Stimulated activated CD4-positive, alpha-beta T cell treated with anti-CD3 and anti-CD28 coated beads, Interleukin-12 subunit alpha, Interleukin-12 subunit beta, amount 100 ng/mL, for 4 hours (primary cell): ENCODE measurements around the gene KSR1.
A peak's percentile ranks its signal among the peaks of the same experiment; 100 is the strongest.
"Not testable (repeated sequence)": the region's sequence is repeated elsewhere in the genome, so short reads cannot be mapped to it uniquely, and the experiment has no call there.

ENCODE experiments used
- DNase-seq: peaks from one replicate; pipeline ENCODE4 v3.0.0-alpha.2; 2020

Gene KSR1

DNA sequence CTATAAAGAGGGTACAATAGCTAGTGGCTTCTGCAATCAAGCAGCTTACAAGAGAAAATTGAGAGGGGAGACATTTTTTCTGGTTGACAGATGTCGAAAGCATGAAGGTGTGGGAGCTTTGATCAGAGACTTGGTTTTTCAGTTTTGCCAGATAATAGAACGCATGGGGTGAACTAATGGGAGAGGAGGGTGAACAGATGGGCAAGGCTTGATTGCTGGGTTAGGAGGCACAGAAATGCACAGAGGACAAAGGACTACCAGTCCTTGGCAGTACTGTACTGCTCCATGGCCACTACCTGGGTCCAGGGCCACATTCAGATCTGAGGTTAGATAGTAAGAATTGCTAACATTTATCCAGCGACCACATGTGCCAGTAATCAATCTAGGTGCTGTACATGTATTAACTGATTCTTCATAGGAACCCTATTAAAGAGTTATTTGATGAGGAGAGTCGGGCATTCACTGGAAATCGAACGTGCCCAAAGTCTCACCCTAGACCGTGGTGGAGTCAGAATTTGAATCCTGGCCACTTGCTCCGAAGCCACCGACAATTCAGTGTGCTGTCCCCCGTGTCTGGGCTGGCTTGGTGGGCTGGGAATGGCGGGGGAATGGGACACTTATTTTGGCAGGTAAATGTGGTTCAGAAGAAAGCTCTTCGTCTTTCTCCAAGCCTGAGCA is 873 bp upstream of the KSR1 start:
- DNase-seq = no peak

GRCh38 chr17:27456681-27457359 is 572 bp downstream of the KSR1 start:
- DNase-seq = peak; percentile 17

GRCh38 chr17:27457360-27457715 is 1.1 kb downstream of the KSR1 start:
- no peak for DNase-seq

DNA sequence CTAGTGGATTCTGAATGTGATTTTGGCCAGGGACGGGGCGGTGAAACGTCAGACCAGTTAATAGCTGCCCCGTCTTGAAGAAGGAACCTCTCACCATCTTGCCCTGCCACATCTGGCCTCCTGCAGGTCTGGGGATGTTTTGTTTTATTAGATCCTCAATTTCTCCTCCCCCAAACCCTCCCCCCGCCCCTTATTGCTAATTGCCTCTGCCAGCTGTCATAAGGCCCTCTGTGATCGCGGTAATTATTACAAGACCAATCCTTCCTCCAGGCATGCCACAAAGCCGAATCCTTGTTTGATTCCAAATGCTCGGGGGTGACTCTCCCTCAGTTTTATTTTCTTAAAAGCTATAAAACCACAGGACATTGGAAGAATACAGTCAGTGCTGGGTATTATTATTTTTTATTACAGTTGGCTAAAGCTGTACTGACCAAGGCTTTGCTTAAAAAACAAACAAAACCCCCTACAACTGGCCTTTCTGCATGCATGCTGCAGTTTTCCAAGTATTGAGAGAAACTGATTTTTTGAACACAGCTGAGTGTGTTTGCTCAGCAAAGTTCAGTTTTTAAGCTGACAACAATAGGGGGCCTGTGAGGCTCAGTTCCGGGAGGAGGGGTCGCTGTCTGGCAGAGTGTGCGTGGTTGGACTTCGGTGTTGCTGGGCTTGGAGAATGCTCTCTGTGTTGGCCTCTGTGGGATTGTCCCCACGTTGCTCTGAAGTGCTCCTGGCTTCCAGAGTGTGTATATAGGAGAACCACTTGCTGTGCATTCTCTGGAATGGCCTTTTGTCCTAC is 1.7 kb downstream of the KSR1 start:
- no peak for DNase-seq

DNA sequence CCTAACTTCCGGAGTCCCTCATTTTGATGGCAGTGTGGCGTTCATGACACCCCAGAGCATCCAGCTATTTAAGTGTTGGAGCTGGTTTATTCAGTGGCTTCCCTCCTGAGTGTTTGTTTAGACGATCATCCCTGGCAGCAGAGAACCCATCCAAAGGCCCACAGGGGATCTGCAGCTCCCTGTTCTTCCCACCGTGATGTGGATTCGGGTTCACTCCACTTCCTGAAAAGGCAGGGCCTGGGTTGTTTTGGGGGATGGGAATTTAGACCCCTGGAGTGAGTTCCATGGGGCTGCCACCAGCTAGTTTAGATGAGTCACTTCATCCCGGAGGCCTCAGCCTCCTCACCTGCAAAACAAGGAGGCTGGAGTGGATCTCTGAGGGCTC is 2.3 kb downstream of the KSR1 start:
- DNase-seq = no peak

- no peak for DNase-seq
Measured at GRCh38 chr17:27459433-27459832, 3.2 kb downstream of the KSR1 start.

DNA sequence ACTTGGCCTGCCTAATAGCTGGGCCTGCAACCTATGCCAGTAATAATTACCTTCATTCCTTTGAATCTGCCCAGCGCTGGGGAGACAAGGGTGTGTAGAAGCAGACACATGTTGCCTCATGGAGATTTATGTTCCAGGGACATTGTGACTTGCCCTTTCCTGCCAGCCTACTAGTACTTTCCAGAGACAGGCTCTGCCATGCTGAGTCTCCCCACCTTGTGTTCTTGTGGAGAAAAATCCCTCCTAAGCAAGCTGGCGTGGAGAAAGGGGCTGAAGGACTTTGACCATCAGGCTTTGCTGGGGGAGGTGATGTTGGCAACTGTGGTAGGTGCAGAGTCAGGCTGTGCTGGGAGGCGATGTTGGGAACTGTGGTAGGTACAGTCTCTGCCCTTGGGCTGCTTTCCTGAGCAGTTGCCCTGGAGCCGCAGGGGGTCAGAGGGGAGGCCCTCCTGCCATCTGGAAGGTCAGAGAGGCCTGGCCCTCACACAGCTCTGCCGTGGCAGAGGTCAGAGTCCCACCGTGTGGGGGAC is 4.0 kb downstream of the KSR1 start:
- no peak for DNase-seq

- DNase-seq = no peak
Measured at GRCh38 chr17:27461192-27461859, 5.1 kb downstream of the KSR1 start.

DNA sequence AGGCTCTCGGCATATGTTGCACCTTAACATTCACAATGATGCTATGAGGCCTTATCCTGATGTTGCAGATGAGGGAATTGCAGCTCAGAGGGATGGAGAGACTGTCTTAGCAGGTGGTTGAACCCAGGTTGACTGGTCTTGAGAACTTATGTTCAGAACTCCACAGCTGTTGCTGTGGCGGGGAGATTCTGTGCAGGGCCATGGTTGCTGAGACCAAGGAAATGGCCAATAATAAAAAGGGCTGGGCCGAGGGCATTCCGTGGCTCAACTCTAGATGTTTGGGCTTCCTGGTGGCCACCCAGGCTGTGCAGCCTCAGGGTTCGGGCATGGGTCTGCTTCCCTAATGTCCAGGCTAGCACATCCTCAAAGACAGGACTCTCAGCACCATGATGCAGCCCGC is 5.9 kb downstream of the KSR1 start:
- no peak for DNase-seq

DNA sequence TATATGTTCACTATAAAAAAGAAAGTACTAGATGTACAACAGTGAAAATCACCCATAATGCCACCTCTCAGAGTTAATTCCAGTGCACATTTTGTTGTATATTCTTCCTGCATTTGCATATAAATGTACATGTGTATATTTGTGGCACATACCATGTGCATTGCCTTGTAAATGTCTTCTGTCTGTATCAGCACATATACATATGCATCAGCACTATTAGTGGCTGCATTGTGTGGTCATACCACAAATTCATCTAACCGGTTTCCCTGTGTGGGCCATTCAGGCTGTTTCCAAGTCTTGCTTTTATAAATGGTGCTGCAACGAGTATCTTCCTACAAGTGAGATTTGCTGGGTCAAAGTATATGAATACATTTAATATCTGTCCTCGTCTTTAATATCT is 6.5 kb downstream of the KSR1 start:
- no peak for DNase-seq

DNA sequence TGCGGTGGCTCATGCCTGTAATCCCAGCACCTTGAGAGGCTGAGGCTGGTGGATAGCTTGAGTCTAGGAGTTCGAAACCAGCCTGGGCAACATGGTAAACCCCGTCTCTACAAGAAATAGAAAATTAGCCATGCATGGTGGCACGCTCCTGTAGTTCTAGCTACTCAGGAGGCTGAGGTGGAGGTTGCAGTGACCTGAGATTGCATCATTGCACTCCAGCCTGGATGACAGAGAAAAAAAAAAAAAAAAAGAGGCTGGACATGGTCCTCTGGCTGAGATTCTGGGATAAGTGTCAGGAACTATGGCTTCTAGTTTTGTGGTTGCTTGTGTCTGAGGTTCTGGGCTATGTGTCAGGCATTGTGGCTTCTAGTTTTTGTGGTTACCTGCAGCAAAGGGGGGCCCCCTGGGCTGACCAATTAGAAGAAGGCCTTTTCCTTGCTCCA is 7.0 kb downstream of the KSR1 start:
- no peak for DNase-seq

- DNase-seq = not testable (repeated sequence)
Measured at GRCh38 chr17:27464019-27464418, 7.8 kb downstream of the KSR1 start.

- DNase-seq = no peak
Measured at GRCh38 chr17:27464431-27464830, 8.2 kb downstream of the KSR1 start.

- not testable (repeated sequence) for DNase-seq
Measured at GRCh38 chr17:27465875-27466274, 9.6 kb downstream of the KSR1 start.

- DNase-seq = no peak
Measured at GRCh38 chr17:27466376-27466742, 10.1 kb downstream of the KSR1 start.

- peak; percentile 66 for DNase-seq
Measured at GRCh38 chr17:27466743-27467375, 10.6 kb downstream of the KSR1 start.

- DNase-seq = no peak
Measured at GRCh38 chr17:27469256-27469655, 13.0 kb downstream of the KSR1 start.

DNA sequence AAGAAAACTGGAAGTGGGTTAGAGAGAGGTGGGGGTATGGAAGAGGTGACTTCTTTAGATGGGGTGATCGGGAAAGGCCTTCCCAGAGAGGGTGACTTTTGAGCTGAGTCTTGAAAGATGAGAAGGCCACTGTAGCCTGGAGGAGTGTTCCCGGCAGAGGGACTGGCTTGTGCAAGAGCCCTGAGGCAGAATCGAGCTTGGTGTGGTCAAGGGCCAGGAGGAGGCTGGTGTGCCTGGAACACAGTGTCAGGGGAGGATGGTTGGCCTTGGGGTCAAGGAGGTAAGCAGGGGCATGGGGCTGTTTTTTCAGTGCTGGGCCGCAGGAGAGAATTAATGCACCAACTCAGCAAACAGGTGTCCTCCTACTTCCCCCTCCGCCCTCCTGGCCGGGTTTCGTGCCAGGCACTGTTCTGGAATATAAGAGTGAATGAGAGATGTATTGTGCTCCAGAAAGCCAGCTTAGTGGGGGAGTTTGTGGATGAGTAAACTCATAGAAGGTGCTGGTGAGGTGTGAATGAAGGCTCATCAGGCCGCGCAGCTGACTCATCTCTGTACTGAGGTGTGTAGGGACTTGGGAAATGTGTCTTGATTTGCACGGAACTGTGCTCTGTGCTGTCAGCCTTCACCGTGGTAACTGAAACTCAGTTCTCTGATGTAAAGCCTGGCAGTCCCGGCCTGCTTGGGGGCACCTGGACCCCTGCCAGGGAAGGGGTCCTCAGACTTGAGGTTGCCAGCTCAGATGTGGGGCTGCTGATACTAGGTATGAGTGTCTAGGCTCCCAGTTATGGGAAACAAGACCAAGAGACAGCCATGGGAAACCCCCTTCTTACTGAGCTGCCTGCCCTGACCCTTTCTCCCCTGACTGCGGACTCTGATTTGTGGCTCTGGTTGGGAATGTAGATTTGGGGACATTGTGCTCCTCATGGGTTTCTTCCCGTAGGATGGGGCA is 15.3 kb downstream of the KSR1 start:
- peak; percentile 73 for DNase-seq

DNA sequence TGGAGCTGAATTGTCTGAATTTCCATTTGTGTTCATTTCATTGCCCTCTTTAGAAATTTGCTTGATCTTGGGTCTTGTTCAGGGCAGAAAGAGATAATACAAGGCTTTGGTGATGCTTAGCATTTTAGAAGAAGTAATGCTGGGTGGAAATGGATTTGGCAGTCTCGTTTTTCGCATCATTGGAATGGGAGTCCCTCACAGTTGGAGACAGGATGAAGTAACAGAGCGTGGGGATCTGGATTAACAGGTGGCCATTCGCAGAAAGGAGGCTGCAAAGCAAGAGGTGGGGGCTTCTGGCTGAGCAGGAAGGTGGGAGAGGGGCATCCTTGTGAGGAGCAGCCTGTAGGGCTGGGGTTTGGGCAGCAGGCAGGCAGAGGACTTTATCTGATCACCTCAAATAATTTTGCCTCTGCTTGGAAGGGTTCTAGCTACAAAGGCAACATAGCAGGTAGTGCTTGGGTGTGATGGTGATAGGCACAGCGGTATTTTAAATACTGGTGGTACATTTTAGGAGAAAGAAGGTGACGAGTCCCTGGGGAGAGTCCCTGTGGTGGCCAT is 17.0 kb downstream of the KSR1 start:
- DNase-seq = no peak

DNA sequence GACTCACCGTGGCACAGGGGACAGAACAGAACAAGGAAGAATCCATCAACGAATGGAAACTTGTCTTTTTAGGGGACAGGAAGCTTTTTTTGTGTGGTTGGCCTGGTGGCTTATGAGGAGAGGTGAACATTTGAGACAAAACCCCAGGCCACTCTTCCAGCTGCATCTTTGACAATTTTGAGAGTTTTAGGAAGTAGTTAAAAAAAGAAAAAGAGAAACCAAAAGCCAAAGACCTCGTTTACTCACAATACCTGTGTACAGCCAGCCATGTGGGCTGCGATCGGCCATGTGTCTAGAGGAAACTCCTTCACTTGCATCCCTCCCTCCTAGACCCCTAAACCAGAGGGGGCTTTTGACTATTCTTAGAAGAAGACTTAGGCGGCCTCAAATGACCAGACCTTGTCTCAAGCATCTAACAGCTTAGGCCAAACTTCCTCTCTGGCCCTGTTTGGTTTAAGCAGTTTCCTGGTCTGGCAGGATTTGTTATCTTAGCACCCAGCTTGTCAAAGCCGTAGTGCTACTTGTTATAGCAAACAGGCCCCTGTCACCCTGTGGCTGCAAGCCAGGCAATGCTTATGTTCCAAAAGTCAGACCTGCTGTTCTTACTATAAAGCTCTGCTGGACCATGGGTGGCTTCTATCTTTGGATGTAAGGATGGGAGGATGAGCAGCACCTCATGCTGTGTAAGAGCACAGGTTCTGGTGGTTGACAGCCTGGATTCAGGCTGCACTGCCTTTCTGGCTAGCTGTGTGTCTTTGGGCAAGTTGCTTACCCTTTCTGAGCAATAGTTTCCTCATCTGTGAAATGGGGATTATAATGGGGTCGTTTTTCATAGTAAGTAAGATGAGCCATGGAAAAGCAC is 17.7 kb downstream of the KSR1 start:
- peak; percentile 70 for DNase-seq
